Endodermal cell (in vitro differentiated cells): Measurements from ENCODE around the gene RPP21. TPM values are rescaled to one million over a fixed set of nuclear protein-coding genes. Genes with fewer than 3 reads are reported as not detected.
A peak's percentile ranks its signal among the peaks of the same experiment; 100 is the strongest.

Source experiments
- DNase-seq: peaks from one replicate; pipeline ENCODE4 v3.0.0-alpha.2; 2017
- H3K27ac ChIP-seq: 2 replicates; pipeline ENCODE4 v1.5.1; 2013; ENCODE audit warnings: mild to moderate bottlenecking, low read depth, low read length, moderate library complexity
- H3K27me3 ChIP-seq: 2 replicates; pipeline ENCODE4 v1.6.1; 2013; ENCODE audit warnings: mild to moderate bottlenecking, low read length, moderate library complexity; ENCODE audit not compliant: insufficient read depth, control insufficient read depth, poor library complexity, severe bottlenecking
- H3K36me3 ChIP-seq: 2 replicates; pipeline ENCODE4 v1.7.0; 2013; ENCODE audit warnings: mild to moderate bottlenecking, low read length, moderate library complexity; ENCODE audit not compliant: control insufficient read depth, insufficient read depth
- H3K4me1 ChIP-seq: one replicate; pipeline ENCODE4 v1.7.0; 2013; ENCODE audit warnings: low read length; ENCODE audit not compliant: control insufficient read depth, insufficient read depth
- H3K4me3 ChIP-seq: 2 replicates; pipeline ENCODE4 v1.5.1; 2013; ENCODE audit warnings: mild to moderate bottlenecking, low read length, moderate library complexity
- H3K9ac ChIP-seq: 2 replicates; pipeline ENCODE4 v1.6.1; 2013; ENCODE audit warnings: mild to moderate bottlenecking, low read length, moderate library complexity; ENCODE audit not compliant: poor library complexity, severe bottlenecking; ENCODE audit errors: extremely low read depth
- H3K9me3 ChIP-seq: 2 replicates; pipeline ENCODE4 v1.6.1; 2013; ENCODE audit warnings: mild to moderate bottlenecking, low read length, moderate library complexity; ENCODE audit not compliant: control insufficient read depth
- H3K27ac Mint-ChIP-seq: 2 replicates; pipeline ENCODE4 v1.8.0; 2020; ENCODE audit warnings: mixed read lengths
- H3K27me3 Mint-ChIP-seq: 2 replicates; pipeline ENCODE4 v1.8.0; 2021; ENCODE audit warnings: mild to moderate bottlenecking, mixed read lengths; ENCODE audit not compliant: insufficient read depth
- H3K36me3 Mint-ChIP-seq: 2 replicates; pipeline ENCODE4 v1.8.0; 2020; ENCODE audit warnings: low read depth, mixed read lengths
- H3K4me1 Mint-ChIP-seq: 2 replicates; pipeline ENCODE4 v1.8.0; 2020; ENCODE audit warnings: mixed read lengths
- H3K4me3 Mint-ChIP-seq: 2 replicates; pipeline ENCODE4 v1.8.0; 2020; ENCODE audit warnings: mild to moderate bottlenecking, moderate library complexity, mixed read lengths
- H3K9me3 Mint-ChIP-seq: 2 replicates; pipeline ENCODE4 v1.8.0; 2020; ENCODE audit warnings: mild to moderate bottlenecking, mixed read lengths
- WGBS, 2 experiments: methylation state at CpG; one replicate each; pipeline versions ENCODE4 v1.1.5 to v1.1.7; 2013; ENCODE audit warnings: missing lambda C conversion rate in 2 of 2, mixed read lengths in 1 of 2; ENCODE audit not compliant: insufficient coverage in 1 of 2, insufficient read length in 1 of 2; 5-methylcytosine and 5-hydroxymethylcytosine counted together
- total RNA-seq, 2 donors: library from RNA; stranded (reverse); fragmentation: NEBNext Ultra II Directional in 1 of 2; extraction: Animal tissue kit (Norgen Biotek cat#: 25700) in 1 of 2; gene quantifications; 2 replicates in 1 of 2; 3 replicates in 1 of 2; pipeline ENCODE4 v1.2.1, GENCODE V29; 2021
- TF ChIP-seq, protein P1 (sequence below): fragments of 200-600 bp; sonication (generic); conservative IDR thresholded peaks from 2 replicates; pipeline ENCODE4 v1.5.0; 2021; ENCODE audit warnings: antibody characterized with exemption, mild to moderate bottlenecking

Gene RPP21
- total RNA-seq, 2 donors from 2014 or later, result 52.2 to 59.7 TPM

DNA sequence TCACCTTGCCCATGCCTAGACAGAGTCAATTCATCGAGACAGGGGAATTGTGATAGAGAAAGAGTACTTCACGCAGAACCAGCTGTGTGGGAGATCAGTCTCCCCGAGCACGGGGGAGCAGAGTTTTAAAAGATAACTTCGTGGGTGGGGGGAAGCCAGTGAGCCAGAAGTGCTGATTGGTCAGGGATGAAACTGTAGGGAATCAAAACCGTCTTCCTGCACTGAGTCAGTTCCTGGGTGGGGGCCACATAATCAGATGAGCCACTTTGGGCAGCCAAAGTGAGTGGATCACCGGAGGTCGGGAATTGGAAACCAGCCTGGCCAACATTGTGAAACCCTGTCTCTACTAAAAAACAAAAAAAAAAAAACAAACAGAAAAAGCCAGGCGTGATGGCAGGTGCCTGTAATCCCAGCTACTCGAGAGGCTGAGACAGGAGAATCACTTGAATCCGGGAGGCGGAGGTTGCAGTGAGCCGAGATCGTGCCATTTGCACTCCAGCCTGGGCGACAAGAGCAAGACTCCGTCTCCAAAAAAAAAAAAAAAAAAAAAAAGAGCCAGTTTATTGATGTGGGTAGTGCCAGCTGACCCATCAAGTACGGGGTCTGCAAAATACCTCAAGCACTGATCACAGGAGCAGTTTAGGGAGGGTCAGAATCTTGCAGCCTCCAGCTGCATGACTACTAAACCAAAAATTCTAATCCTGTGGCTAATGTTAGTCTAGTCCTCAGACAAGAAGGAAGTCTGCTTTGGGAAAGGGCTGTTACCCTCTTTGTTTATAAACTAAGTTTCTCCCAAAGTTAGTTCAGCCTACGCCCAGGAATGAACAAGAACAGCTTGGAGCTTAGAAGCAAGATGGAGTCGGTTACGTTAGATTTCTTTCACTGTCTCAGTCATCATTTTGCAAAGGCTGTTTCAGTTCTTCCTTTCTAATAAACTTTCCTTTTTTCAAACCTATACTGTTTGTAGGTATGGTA is 22.1 kb upstream of the RPP21 start:
- Histone ChIP-seq H3K4me1 (peaks cover 4% of the 10 kb centered on the region), H3K9me3 (peaks cover 14% of the 10 kb centered on the region), H3K4me3 (peak overlapping the region; percentile 56), H3K27ac (no peak overlapping the region), H3K9ac (no peak overlapping the region), H3K27me3 (no peaks in the 10 kb centered on the region), H3K36me3 (peaks cover 41% of the 10 kb centered on the region)
- Mint-ChIP-seq H3K27me3 (no peaks in the 10 kb centered on the region), H3K9me3 (no peaks in the 10 kb centered on the region), H3K4me1 (peaks cover 35% of the 10 kb centered on the region), H3K4me3 (peak overlapping the region; percentile 1), H3K36me3 (peaks cover 17% of the 10 kb centered on the region), H3K27ac (peak overlapping the region; percentile 81)
- TF ChIP-seq, protein P1, sequence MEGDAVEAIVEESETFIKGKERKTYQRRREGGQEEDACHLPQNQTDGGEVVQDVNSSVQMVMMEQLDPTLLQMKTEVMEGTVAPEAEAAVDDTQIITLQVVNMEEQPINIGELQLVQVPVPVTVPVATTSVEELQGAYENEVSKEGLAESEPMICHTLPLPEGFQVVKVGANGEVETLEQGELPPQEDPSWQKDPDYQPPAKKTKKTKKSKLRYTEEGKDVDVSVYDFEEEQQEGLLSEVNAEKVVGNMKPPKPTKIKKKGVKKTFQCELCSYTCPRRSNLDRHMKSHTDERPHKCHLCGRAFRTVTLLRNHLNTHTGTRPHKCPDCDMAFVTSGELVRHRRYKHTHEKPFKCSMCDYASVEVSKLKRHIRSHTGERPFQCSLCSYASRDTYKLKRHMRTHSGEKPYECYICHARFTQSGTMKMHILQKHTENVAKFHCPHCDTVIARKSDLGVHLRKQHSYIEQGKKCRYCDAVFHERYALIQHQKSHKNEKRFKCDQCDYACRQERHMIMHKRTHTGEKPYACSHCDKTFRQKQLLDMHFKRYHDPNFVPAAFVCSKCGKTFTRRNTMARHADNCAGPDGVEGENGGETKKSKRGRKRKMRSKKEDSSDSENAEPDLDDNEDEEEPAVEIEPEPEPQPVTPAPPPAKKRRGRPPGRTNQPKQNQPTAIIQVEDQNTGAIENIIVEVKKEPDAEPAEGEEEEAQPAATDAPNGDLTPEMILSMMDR, result no peak
- WGBS, 2 experiments, result 88% methylated on average over 11 to 20 of the region's 20 CpGs
- no peak for DNase-seq

DNA sequence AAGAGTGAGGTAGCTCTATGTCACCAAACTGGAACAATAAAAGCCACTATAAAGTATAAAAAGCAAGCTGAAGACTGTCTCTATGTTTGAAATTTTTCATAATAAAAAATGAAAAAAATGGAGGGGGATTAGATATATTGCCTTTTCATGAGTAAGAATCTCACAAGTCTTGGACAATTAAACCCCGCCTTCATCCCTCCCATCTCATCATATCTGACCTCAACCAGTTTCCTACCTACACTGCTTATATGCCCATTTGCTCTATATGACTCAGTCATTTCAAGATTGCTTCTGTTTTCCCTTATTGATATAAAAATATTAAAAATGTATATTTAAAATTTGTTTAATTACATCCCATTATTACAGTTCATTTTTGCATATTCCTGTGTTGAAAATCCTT is 21.1 kb upstream of the RPP21 start:
- H3K36me3 ChIP-seq, result peaks cover 33% of the 10 kb centered on the region
- Mint-ChIP-seq H3K4me1 (peaks cover 37% of the 10 kb centered on the region), H3K9me3 (no peaks in the 10 kb centered on the region), H3K36me3 (peaks cover 17% of the 10 kb centered on the region), H3K4me3 (no peak overlapping the region), H3K27ac (no peak overlapping the region), H3K27me3 (no peaks in the 10 kb centered on the region)
- no peaks in the 10 kb centered on the region for H3K27me3 ChIP-seq
- H3K27ac ChIP-seq, result no peak overlapping the region
- peaks cover 4% of the 10 kb centered on the region for H3K4me1 ChIP-seq
- DNase-seq, result no peak
- peaks cover 11% of the 10 kb centered on the region for H3K9me3 ChIP-seq
- TF ChIP-seq, protein P1, result no peak
- no peak overlapping the region for H3K9ac ChIP-seq
- peak overlapping the region; percentile 94 for H3K4me3 ChIP-seq
- WGBS, 2 experiments, result 100% methylated on average over 1 of the region's 1 CpG

DNA sequence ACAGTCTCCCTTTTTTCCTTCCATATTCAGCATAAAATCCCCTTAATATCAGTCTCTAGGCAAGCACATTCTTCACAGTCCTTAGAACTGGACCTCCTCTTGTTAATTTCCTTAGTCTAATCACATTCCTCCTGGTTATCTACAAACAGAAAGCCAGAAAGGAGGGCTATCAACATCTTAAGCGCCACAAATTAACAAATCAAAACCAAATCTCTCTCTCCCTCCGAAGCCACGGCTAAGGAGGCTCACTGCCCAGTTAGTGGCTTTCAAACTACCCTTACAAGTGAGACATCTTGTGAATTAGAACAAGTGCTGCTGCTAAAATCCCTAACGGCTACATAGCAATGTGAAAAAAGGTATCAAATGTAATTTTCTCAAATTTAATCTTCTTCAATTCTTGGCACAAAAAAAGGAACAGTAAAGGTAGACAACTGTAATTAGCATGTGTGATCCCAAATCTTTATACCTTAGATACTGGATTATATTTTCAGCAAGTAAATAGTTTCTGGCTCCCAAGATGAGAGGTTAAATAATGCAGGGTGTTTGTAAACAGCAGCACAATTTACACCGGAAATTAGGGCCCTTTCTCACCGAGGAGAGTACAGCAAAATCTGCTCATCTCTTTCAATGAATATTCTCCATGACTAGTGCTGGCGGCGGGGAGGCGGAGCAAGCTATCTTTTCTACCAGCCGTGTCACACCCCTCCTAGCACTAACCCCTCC is 19.6 kb upstream of the RPP21 start:
- Mint-ChIP-seq H3K4me1 (peaks cover 35% of the 10 kb centered on the region), H3K4me3 (peak overlapping the region; percentile 84), H3K36me3 (peaks cover 21% of the 10 kb centered on the region), H3K9me3 (no peaks in the 10 kb centered on the region), H3K27me3 (no peaks in the 10 kb centered on the region), H3K27ac (peak overlapping the region; percentile 100)
- TF ChIP-seq, protein P1, result no peak
- 0 to 1% methylated on average over 5 to 10 of the region's 10 CpGs for WGBS, 2 experiments
- H3K27me3 ChIP-seq, result no peaks in the 10 kb centered on the region
- no peak for DNase-seq
- peaks cover 39% of the 10 kb centered on the region for H3K36me3 ChIP-seq
- peak overlapping the region; percentile 96 for H3K9ac ChIP-seq
- peaks cover 4% of the 10 kb centered on the region for H3K4me1 ChIP-seq
- peak overlapping the region; percentile 94 for H3K4me3 ChIP-seq
- H3K27ac ChIP-seq, result peak overlapping the region; percentile 74
- no peaks in the 10 kb centered on the region for H3K9me3 ChIP-seq
